CD4-positive, alpha-beta T cell treated with Interferon alpha-2 for 1 hour (primary cell): ENCODE measurements around the gene CD63.
A peak's percentile ranks its signal among the peaks of the same experiment; 100 is the strongest.
"Not testable (repeated sequence)": the region's sequence is repeated elsewhere in the genome, so short reads cannot be mapped to it uniquely, and the experiment has no call there.

Source experiments
- DNase-seq, 2 donors: peaks; one replicate each; pipeline ENCODE4 v3.0.0-alpha.2; 2020 to 2022

Gene CD63

GRCh38 chr12:55728939-55729818 is at the start of gene CD63:
Gene CD63, minus strand, starts transcription at chr12:55729009. Its CDS starts 668 bp downstream, at chr12:55728341.
- peak; percentile 69 to 71 for DNase-seq

GRCh38 chr12:55777856-55778255 is 49.0 kb upstream of the CD63 start:
- no peak for DNase-seq

- DNase-seq = no peak
These were observed 42.9 kb upstream of the CD63 start for GRCh38 chr12:55771736-55772135.

GRCh38 chr12:55767156-55767555 is 38.3 kb upstream of the CD63 start:
- no peak for DNase-seq

- no peak for DNase-seq
These were observed 37.0 kb upstream of the CD63 start for GRCh38 chr12:55765736-55766290.

- DNase-seq = no peak
These were observed 33.8 kb upstream of the CD63 start for GRCh38 chr12:55762646-55763045.

GRCh38 chr12:55760663-55761062 is 31.9 kb upstream of the CD63 start:
- DNase-seq = no peak

GRCh38 chr12:55758575-55758974 is 29.8 kb upstream of the CD63 start:
- DNase-seq = not testable (repeated sequence)

- DNase-seq = no peak
These were observed 28.9 kb upstream of the CD63 start for GRCh38 chr12:55757701-55758100.

- DNase-seq = no peak
These were observed 26.4 kb upstream of the CD63 start for GRCh38 chr12:55755246-55755645.

- DNase-seq = no peak
These were observed 19.6 kb upstream of the CD63 start for GRCh38 chr12:55748230-55748993.

GRCh38 chr12:55746913-55747231 is 18.1 kb upstream of the CD63 start:
- DNase-seq = no peak

- no peak for DNase-seq
These were observed 17.5 kb upstream of the CD63 start for GRCh38 chr12:55746174-55746912.

- no peak for DNase-seq
These were observed 16.8 kb upstream of the CD63 start for GRCh38 chr12:55745361-55746173.

- no peak for DNase-seq
These were observed 15.7 kb upstream of the CD63 start for GRCh38 chr12:55744340-55745030.

GRCh38 chr12:55743406-55744339 is 14.9 kb upstream of the CD63 start:
- DNase-seq = peak in 1 of 2 donors; percentile 32

- peak; percentile 66 to 85 for DNase-seq
These were observed 14.1 kb upstream of the CD63 start, which contains the start of gene GDF11 for GRCh38 chr12:55742719-55743405. Gene GDF11, plus strand, starts transcription at chr12:55743122. Its CDS starts 195 bp downstream, at chr12:55743317.

GRCh38 chr12:55741931-55742680 is 13.3 kb upstream of the CD63 start:
- no peak for DNase-seq

GRCh38 chr12:55739025-55739378 is 10.2 kb upstream of the CD63 start:
- DNase-seq = no peak
